CD14-positive monocyte (primary cell): Measurements from ENCODE around the gene RASD1. TPM values are rescaled to one million over a fixed set of nuclear protein-coding genes. Genes with fewer than 3 reads are reported as not detected.

Experiments used
- DNase-seq, 3 donors: peaks; one replicate each; pipeline ENCODE4 v3.0.0-alpha.2; 2011 to 2022
- H2AFZ ChIP-seq: 2 replicates; pipeline ENCODE4 v1.6.0; 2012; ENCODE audit warnings: mild to moderate bottlenecking, low read depth, low read length, inconsistent platforms; ENCODE audit not compliant: insufficient read depth, poor library complexity, severe bottlenecking
- H3K27ac ChIP-seq, 2 donors: 1 replicate in 1 of 2; 2 replicates in 1 of 2; pipeline ENCODE4 v1.5.1; 2012 to 2013; ENCODE audit warnings: low read length in 2 of 2, control low read depth in 1 of 2, inconsistent platforms in 1 of 2, low read depth in 1 of 2, mild to moderate bottlenecking in 1 of 2
- H3K27me3 ChIP-seq, 2 donors: one replicate each; pipeline versions ENCODE4 v1.6.0 to v1.6.1; 2011 to 2013; ENCODE audit warnings: low read length in 2 of 2; ENCODE audit not compliant: control insufficient read depth in 2 of 2, insufficient read depth in 2 of 2
- H3K36me3 ChIP-seq, 2 donors: replicated peaks in 1 of 2; 1 replicate in 1 of 2; 2 replicates in 1 of 2; pipeline versions ENCODE4 v1.5.1 to v1.6.1; 2012 to 2013; ENCODE audit warnings: low read length in 2 of 2, control low read depth in 1 of 2, inconsistent platforms in 1 of 2, mild to moderate bottlenecking in 1 of 2; ENCODE audit not compliant: insufficient read depth in 2 of 2, control insufficient read depth in 1 of 2
- H3K4me1 ChIP-seq, 2 donors: 1 replicate in 1 of 2; 2 replicates in 1 of 2; pipeline versions ENCODE4 v1.5.1 to v1.6.1; 2012 to 2013; ENCODE audit warnings: low read length in 2 of 2, control low read depth in 1 of 2, inconsistent platforms in 1 of 2, mild to moderate bottlenecking in 1 of 2, moderate library complexity in 1 of 2; ENCODE audit not compliant: insufficient read depth in 2 of 2, control insufficient read depth in 1 of 2
- H3K4me2 ChIP-seq: replicated peaks from 2 replicates; pipeline ENCODE3; 2012; ENCODE audit warnings: low read length, moderate library complexity, mild to moderate bottlenecking; ENCODE audit not compliant: poor library complexity, severe bottlenecking; ENCODE audit errors: extremely low read depth
- H3K4me3 ChIP-seq, 3 experiments: fragments of 200-600 bp in 1 of 3; sonication (generic) in 1 of 3; replicated peaks in 1 of 3; 1 replicate in 2 of 3; 2 replicates in 1 of 3; pipeline ENCODE4 v1.5.1; 2011 to 2013; ENCODE audit warnings: low read length in 3 of 3, mild to moderate bottlenecking in 3 of 3, control low read depth in 2 of 3, low read depth in 2 of 3, inconsistent platforms in 1 of 3, moderate library complexity in 1 of 3
- H3K79me2 ChIP-seq: 2 replicates; pipeline ENCODE4 v1.6.0; 2012; ENCODE audit warnings: mild to moderate bottlenecking, control low read depth, inconsistent platforms, low read length, moderate library complexity; ENCODE audit not compliant: insufficient read depth
- H3K9ac ChIP-seq: 2 replicates; pipeline ENCODE4 v1.6.0; 2017; ENCODE audit warnings: low read length, mild to moderate bottlenecking; ENCODE audit not compliant: insufficient read depth, poor library complexity, severe bottlenecking
- H3K9me3 ChIP-seq, 2 donors: replicated peaks in 1 of 2; 1 replicate in 1 of 2; 2 replicates in 1 of 2; pipeline versions ENCODE4 v1.5.1 to v1.6.1; 2012 to 2013; ENCODE audit warnings: low read length in 2 of 2, control low read depth in 1 of 2; ENCODE audit not compliant: control insufficient read depth in 1 of 2, insufficient read depth in 1 of 2
- H4K20me1 ChIP-seq: 2 replicates; pipeline ENCODE4 v1.6.0; 2012; ENCODE audit warnings: mild to moderate bottlenecking, low read length, control low read depth, moderate library complexity; ENCODE audit not compliant: insufficient read depth
- H3K27ac Mint-ChIP-seq, 7 donors: one replicate each; pipeline ENCODE4 v1.8.0; 2020; ENCODE audit warnings: mild to moderate bottlenecking in 7 of 7, mixed read lengths in 7 of 7, moderate library complexity in 6 of 7, inconsistent platforms in 2 of 7
- H3K27me3 Mint-ChIP-seq, 3 donors: one replicate each; pipeline ENCODE4 v1.8.0; 2021 to 2022; ENCODE audit warnings: low read depth in 3 of 3, mild to moderate bottlenecking in 3 of 3, mixed read lengths in 3 of 3, moderate library complexity in 3 of 3, inconsistent platforms in 1 of 3
- H3K36me3 Mint-ChIP-seq, 2 donors: one replicate each; pipeline ENCODE4 v1.8.0; 2020; ENCODE audit warnings: mixed read lengths in 2 of 2, inconsistent platforms in 1 of 2, mild to moderate bottlenecking in 1 of 2
- H3K4me1 Mint-ChIP-seq: one replicate; pipeline ENCODE4 v1.8.0; 2020; ENCODE audit warnings: mild to moderate bottlenecking, mixed read lengths
- H3K4me3 Mint-ChIP-seq, 2 donors: one replicate each; pipeline ENCODE4 v1.8.0; 2020; ENCODE audit warnings: mild to moderate bottlenecking in 2 of 2, mixed read lengths in 2 of 2, moderate library complexity in 1 of 2
- H3K9me3 Mint-ChIP-seq, 7 donors: one replicate each; pipeline ENCODE4 v1.8.0; 2020 to 2022; ENCODE audit warnings: mixed read lengths in 7 of 7, mild to moderate bottlenecking in 6 of 7, moderate library complexity in 6 of 7, inconsistent platforms in 2 of 7
- CTCF ChIP-seq: fragments of 200-600 bp; IDR thresholded peaks from one replicate; pipeline ENCODE4 v1.8.0; 2022; ENCODE audit warnings: antibody characterized with exemption, mild to moderate bottlenecking
- WGBS: methylation state at CpG from one replicate; pipeline ENCODE4 v1.1.5; 2013; ENCODE audit warnings: missing lambda C conversion rate; ENCODE audit not compliant: insufficient coverage; 5-methylcytosine and 5-hydroxymethylcytosine counted together
- intact Hi-C, 2 donors: fragments of 100-400 bp; cut with micrococcal nuclease; formaldehyde crosslinking; loops; one replicate each; pipeline versions ENCODE4 v1.15.0 to v1.15.1; 2023
- polyA plus RNA-seq, 3 donors: library from polyadenylated mRNA; depleted of rRNA in 1 of 3; unstranded in 2 of 3; stranded (reverse) in 1 of 3; fragments of 300-500 nt in 2 of 3; fragments of >200 nt in 1 of 3; fragmentation: Illumina TruSeq in 2 of 3; gene quantifications; 1 replicate in 2 of 3; 2 replicates in 1 of 3; pipeline ENCODE4 v1.2.3, GENCODE V29; 2012 to 2021

Gene RASD1
- polyA plus RNA-seq, 3 donors = 0.88 to 12.4 (median 1.3) TPM

GRCh38 chr17:17481860-17482259 lies 14.3 kb downstream of the RASD1 start:
- peaks cover 44% of the 10 kb centered on the region for H4K20me1 ChIP-seq
- Mint-ChIP-seq H3K27me3 (peaks cover 0 to 1% (median 0%) of the 10 kb centered on the region in 3 donors), H3K36me3 (peaks cover 32 to 52% of the 10 kb centered on the region in 2 donors), H3K4me3 (no peak overlapping the region), H3K4me1 (peaks cover 33% of the 10 kb centered on the region), H3K9me3 (peaks cover 0 to 2% (median 0%) of the 10 kb centered on the region in 7 donors), H3K27ac (no peak overlapping the region)
- no peak overlapping the region for H2AFZ ChIP-seq
- H3K4me3 ChIP-seq = no peak overlapping the region
- intact Hi-C loops = no loop called here
- H3K4me1 ChIP-seq = peaks cover 11 to 19% of the 10 kb centered on the region in 2 donors
- no peaks in the 10 kb centered on the region for H3K9me3 ChIP-seq
- DNase-seq = no peak
- TF ChIP-seq CTCF = no peak
- WGBS = 95% methylated on average over 4 of the region's 5 CpGs
- H3K27ac ChIP-seq = no peak overlapping the region
- no peaks in the 10 kb centered on the region for H3K27me3 ChIP-seq
- peaks cover 14 to 49% of the 10 kb centered on the region in 2 donors for H3K36me3 ChIP-seq
- peaks cover 84% of the 10 kb centered on the region for H3K79me2 ChIP-seq
- no peak overlapping the region for H3K4me2 ChIP-seq
- no peak overlapping the region for H3K9ac ChIP-seq

GRCh38 chr17:17480593-17481148 lies 15.5 kb downstream of the RASD1 start:
- peaks cover 35% of the 10 kb centered on the region for H3K4me1 Mint-ChIP-seq
- H3K9me3 Mint-ChIP-seq = peaks cover 0 to 2% (median 0%) of the 10 kb centered on the region in 7 donors
- Histone ChIP-seq H3K9me3 (no peaks in the 10 kb centered on the region), H3K4me3 (no peak overlapping the region), H2AFZ (no peak overlapping the region), H3K27ac (no peak overlapping the region), H3K4me1 (peaks cover 11 to 19% of the 10 kb centered on the region in 2 donors), H4K20me1 (peaks cover 44% of the 10 kb centered on the region), H3K4me2 (no peak overlapping the region), H3K27me3 (no peaks in the 10 kb centered on the region), H3K36me3 (peaks cover 12 to 45% of the 10 kb centered on the region in 2 donors), H3K79me2 (peaks cover 83% of the 10 kb centered on the region), H3K9ac (no peak overlapping the region)
- H3K4me3 Mint-ChIP-seq = no peak overlapping the region
- H3K27me3 Mint-ChIP-seq = no peaks in the 10 kb centered on the region
- no peak for DNase-seq
- H3K36me3 Mint-ChIP-seq = peaks cover 29 to 43% of the 10 kb centered on the region in 2 donors
- no peak for TF ChIP-seq CTCF
- H3K27ac Mint-ChIP-seq = peak overlapping the region in 3 of 7 donors; percentile 1 to 66 (median 16)
- intact Hi-C loops = no loop called here
- WGBS = 83% methylated on average over 6 of the region's 6 CpGs
